Right renal cortex interstitium (tissue), 3 donors: ENCODE data around the gene GLP2R. TPM values are rescaled to one million over a fixed set of nuclear protein-coding genes. Genes with fewer than 3 reads are reported as not detected.

ENCODE experiments used
- polyA plus RNA-seq, 3 donors: library from polyadenylated mRNA; unstranded; fragments of 120-200 nt; gene quantifications; one replicate each; pipeline ENCODE4 v1.2.1, GENCODE V29; 2013; ENCODE audit not compliant: insufficient read length in 3 of 3

GLP2R gene
- polyA plus RNA-seq, 3 donors: 0.03 to 0.08 TPM; not detected in 1

Other genes with a start within 250 kb of the GLP2R start
- 1 to 10 TPM; 2.6 to 3.6 (median 2.7) TPM for gene CFAP52, start 249.3 kb upstream of the GLP2R start, polyA plus RNA-seq
- gene USP43, start 180.4 kb upstream of the GLP2R start, polyA plus RNA-seq: 1 to 10 TPM; 5.7 to 7.0 (median 6.2) TPM
- not detected for gene DHRS7C, start 34.3 kb upstream of the GLP2R start, polyA plus RNA-seq
- not detected for gene GSG1L2, start 3.8 kb upstream of the GLP2R start, polyA plus RNA-seq
- gene RCVRN, start 79.3 kb downstream of the GLP2R start, polyA plus RNA-seq: under 1 TPM; 0.22 to 0.37 (median 0.22) TPM